HL-60/S4 (cell line): ENCODE results near the gene GMFB.

Experiments used
- in situ Hi-C: fragments of 300-500 bp; cut with MboI; formaldehyde crosslinking; loops from 2 replicates; pipeline ENCODE4 v1.14.3; 2022; ENCODE audit warnings: low sequenced_read_pairs

GMFB gene

GRCh38 chr14:54493293-54493692, 4.5 kb upstream of the GMFB start:
- in situ Hi-C loops: no loop called here

- in situ Hi-C loops: no loop called here
Observed at GRCh38 chr14:54490445-54491175, 1.8 kb upstream of the GMFB start.

GRCh38 chr14:54489731-54490444, 1.1 kb upstream of the GMFB start:
- in situ Hi-C loops: no loop called here

GRCh38 chr14:54489318-54489683, 521 bp upstream of the GMFB start:
- in situ Hi-C loops: no loop called here

GRCh38 chr14:54488318-54488645, 498 bp downstream of the GMFB start:
- in situ Hi-C loops: no loop called here

GRCh38 chr14:54487771-54488170, 1.0 kb downstream of the GMFB start:
- in situ Hi-C loops: no loop called here

- in situ Hi-C loops: no loop called here
Observed at GRCh38 chr14:54486685-54487084, 2.1 kb downstream of the GMFB start.

- in situ Hi-C loops: no loop called here
Observed at GRCh38 chr14:54483846-54484245, 4.9 kb downstream of the GMFB start.

GRCh38 chr14:54483073-54483745, 5.6 kb downstream of the GMFB start:
- in situ Hi-C loops: no loop called here

GRCh38 chr14:54481695-54482094, 7.1 kb downstream of the GMFB start:
- in situ Hi-C loops: no loop called here

- in situ Hi-C loops: no loop called here
Observed at GRCh38 chr14:54480830-54481562, 7.8 kb downstream of the GMFB start.

- in situ Hi-C loops: no loop called here
Observed at GRCh38 chr14:54478636-54479215, 10.1 kb downstream of the GMFB start.

GRCh38 chr14:54475911-54476310, 12.9 kb downstream of the GMFB start:
- in situ Hi-C loops: no loop called here

- in situ Hi-C loops: no loop called here
Observed at GRCh38 chr14:54475187-54475899, 13.4 kb downstream of the GMFB start.

- in situ Hi-C loops: no loop called here
Observed at GRCh38 chr14:54474232-54474793, 14.5 kb downstream of the GMFB start.

GRCh38 chr14:54472315-54472714, 16.5 kb downstream of the GMFB start:
- in situ Hi-C loops: no loop called here

GRCh38 chr14:54471641-54472040, 17.1 kb downstream of the GMFB start:
- in situ Hi-C loops: no loop called here

GRCh38 chr14:54470701-54471100, 18.1 kb downstream of the GMFB start:
- in situ Hi-C loops: no loop called here

- in situ Hi-C loops: no loop called here
Observed at GRCh38 chr14:54467280-54467679, 21.5 kb downstream of the GMFB start.

- in situ Hi-C loops: no loop called here
Observed at GRCh38 chr14:54465654-54466053, 23.1 kb downstream of the GMFB start.
